Panc1 (cell line): ENCODE data around the gene GNB1. TPM values are rescaled to one million over a fixed set of nuclear protein-coding genes. Genes with fewer than 3 reads are reported as not detected.

Experiments used
- ATAC-seq: fragments of 200-7000 bp; cut with Tn5 transposase; 2 replicates; pipeline ENCODE4 v1.9.1; 2020; ENCODE audit warnings: mild to moderate bottlenecking, moderate library complexity
- BruUV-seq: library from RNA; stranded (reverse); fragments of 400-500 nt; replicated peaks from 2 replicates; lab custom pipeline; 2021; lab: Mats Ljungman, UMichigan
- CTCF ChIA-PET: fragments of 300-600 bp; sonication (Branson Sonifier 250); formaldehyde crosslinking; loops from one replicate; lab custom pipeline; 2022; ENCODE audit warnings: antibody characterized with exemption; lab: Charles Lee
- POLR2A ChIA-PET: fragments of 300-600 bp; sonication (Branson Sonifier 250); formaldehyde crosslinking; loops from one replicate; lab custom pipeline; 2022; ENCODE audit warnings: antibody characterized with exemption; lab: Charles Lee
- DNase-seq: peaks from one replicate; pipeline ENCODE4 v3.0.0-alpha.2; 2010; ENCODE audit warnings: low read depth, low spot score
- H3K27ac ChIP-seq: 2 replicates; pipeline ENCODE4 v1.5.1; 2011; ENCODE audit warnings: mild to moderate bottlenecking, low read length, inconsistent platforms
- H3K27me3 ChIP-seq: fragments of 200-500 bp; sonication (Bioruptor generic); 2 replicates; pipeline ENCODE4 v1.6.0; 2014; ENCODE audit warnings: low read length, inconsistent platforms; ENCODE audit not compliant: control insufficient read depth, insufficient read depth
- H3K36me3 ChIP-seq: fragments of 200-500 bp; sonication (Bioruptor generic); 2 replicates; pipeline ENCODE4 v1.5.1; 2014; ENCODE audit warnings: inconsistent platforms, mild to moderate bottlenecking, low read length, moderate library complexity; ENCODE audit not compliant: control insufficient read depth, insufficient read depth
- H3K4me1 ChIP-seq: 2 replicates; pipeline ENCODE4 v1.5.1; 2011; ENCODE audit warnings: inconsistent platforms, mild to moderate bottlenecking, low read length, moderate library complexity; ENCODE audit not compliant: control insufficient read depth, insufficient read depth
- H3K4me3 ChIP-seq, 2 experiments: 2 replicates each; pipeline ENCODE4 v1.5.1; 2011 to 2012; ENCODE audit warnings: low read depth in 2 of 2, low read length in 2 of 2, mild to moderate bottlenecking in 2 of 2, inconsistent platforms in 1 of 2, moderate library complexity in 1 of 2
- H3K9me3 ChIP-seq: fragments of 200-500 bp; sonication (Bioruptor generic); 2 replicates; pipeline ENCODE4 v1.5.1; 2014; ENCODE audit warnings: low read depth, mild to moderate bottlenecking, inconsistent platforms, low read length, moderate library complexity; ENCODE audit not compliant: control insufficient read depth, insufficient read depth
- POLR2AphosphoS5 ChIP-seq: IDR thresholded peaks from 2 replicates; pipeline ENCODE4 v1.6.1; 2012; ENCODE audit warnings: mild to moderate bottlenecking, low read depth, low read length, moderate library complexity
- SIN3A ChIP-seq: IDR thresholded peaks from 2 replicates; pipeline ENCODE4 v1.6.1; 2012; ENCODE audit warnings: low read depth, mild to moderate bottlenecking, low read length, moderate library complexity, borderline replicate concordance; ENCODE audit not compliant: insufficient read depth
- TCF7L2 ChIP-seq: IDR thresholded peaks from 2 replicates; pipeline ENCODE4 v1.6.1; 2011; ENCODE audit warnings: mild to moderate bottlenecking, low read depth, low read length, inconsistent platforms
- in situ Hi-C: cut with HindIII; loops from 2 replicates; pipeline ENCODE4 v1.10.0; 2016; ENCODE audit warnings: low sequenced_read_pairs, low pct_unique_long_range_greater_than_20kb
- intact Hi-C: fragments of 100-400 bp; cut with micrococcal nuclease; formaldehyde crosslinking; loops from one replicate; pipeline ENCODE4 v1.10.0; 2022; ENCODE audit not compliant: unreplicated experiment
- total RNA-seq: library from RNA; stranded (reverse); gene quantifications from one replicate; pipeline ENCODE4 v1.2.1, GENCODE V29; 2021; ENCODE audit not compliant: unreplicated experiment
- TF ChIP-seq, protein P1 (sequence below): fragments of 450-650 bp; IDR thresholded peaks from 2 replicates; pipeline ENCODE4 v1.5.1; 2017; ENCODE audit warnings: mild to moderate bottlenecking
- TF ChIP-seq, protein P2 (sequence below), 2 experiments: IDR thresholded peaks; 2 replicates each; pipeline ENCODE4 v1.6.1; 2011 to 2012; ENCODE audit warnings: low read depth in 2 of 2, control low read depth in 1 of 2, low read length in 1 of 2, mild to moderate bottlenecking in 1 of 2, moderate library complexity in 1 of 2; ENCODE audit not compliant: insufficient read depth in 1 of 2

GNB1 gene
- total RNA-seq, 1 experiment from 2014 or later, result 499 TPM

DNA sequence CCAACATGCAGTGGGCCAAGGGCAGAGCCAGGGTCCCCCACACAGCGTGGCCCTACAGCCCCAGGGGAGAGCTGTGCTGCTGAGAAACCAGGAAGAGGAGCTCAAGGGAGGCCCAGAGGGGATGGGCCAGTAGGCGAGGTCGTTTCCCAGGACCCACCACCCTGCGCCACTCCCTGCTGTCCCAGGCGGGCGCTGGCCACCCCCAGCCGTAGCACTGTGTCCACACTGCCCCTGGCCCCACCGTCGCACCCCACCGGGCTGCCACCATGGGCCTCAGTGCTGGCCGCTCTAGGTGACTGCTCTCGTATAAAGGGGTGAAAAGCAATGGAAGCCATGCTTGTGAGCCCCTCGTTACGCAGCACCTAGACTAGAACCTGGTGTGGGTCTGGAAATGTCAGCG lies 135.0 kb downstream of the GNB1 start:
- in situ Hi-C loops, result no loop called here
- ChIA-PET POLR2A (no interaction called here), CTCF (no interaction called here)
- Histone ChIP-seq H3K4me1 (no peaks in the 10 kb centered on the region), H3K36me3 (no peaks in the 10 kb centered on the region), H3K27me3 (no peaks in the 10 kb centered on the region), H3K4me3 (no peak overlapping the region), H3K27ac (no peak overlapping the region), H3K9me3 (no peaks in the 10 kb centered on the region)
- DNase-seq (no peak), ATAC-seq (no peak)
- no TSS peak for BruUV-seq
- intact Hi-C loops, result no loop called here
- TF ChIP-seq, protein P1, sequence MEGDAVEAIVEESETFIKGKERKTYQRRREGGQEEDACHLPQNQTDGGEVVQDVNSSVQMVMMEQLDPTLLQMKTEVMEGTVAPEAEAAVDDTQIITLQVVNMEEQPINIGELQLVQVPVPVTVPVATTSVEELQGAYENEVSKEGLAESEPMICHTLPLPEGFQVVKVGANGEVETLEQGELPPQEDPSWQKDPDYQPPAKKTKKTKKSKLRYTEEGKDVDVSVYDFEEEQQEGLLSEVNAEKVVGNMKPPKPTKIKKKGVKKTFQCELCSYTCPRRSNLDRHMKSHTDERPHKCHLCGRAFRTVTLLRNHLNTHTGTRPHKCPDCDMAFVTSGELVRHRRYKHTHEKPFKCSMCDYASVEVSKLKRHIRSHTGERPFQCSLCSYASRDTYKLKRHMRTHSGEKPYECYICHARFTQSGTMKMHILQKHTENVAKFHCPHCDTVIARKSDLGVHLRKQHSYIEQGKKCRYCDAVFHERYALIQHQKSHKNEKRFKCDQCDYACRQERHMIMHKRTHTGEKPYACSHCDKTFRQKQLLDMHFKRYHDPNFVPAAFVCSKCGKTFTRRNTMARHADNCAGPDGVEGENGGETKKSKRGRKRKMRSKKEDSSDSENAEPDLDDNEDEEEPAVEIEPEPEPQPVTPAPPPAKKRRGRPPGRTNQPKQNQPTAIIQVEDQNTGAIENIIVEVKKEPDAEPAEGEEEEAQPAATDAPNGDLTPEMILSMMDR, result no peak
- TF ChIP-seq POLR2AphosphoS5 (no peak), TCF7L2 (no peak), SIN3A (no peak)
- TF ChIP-seq, protein P2, sequence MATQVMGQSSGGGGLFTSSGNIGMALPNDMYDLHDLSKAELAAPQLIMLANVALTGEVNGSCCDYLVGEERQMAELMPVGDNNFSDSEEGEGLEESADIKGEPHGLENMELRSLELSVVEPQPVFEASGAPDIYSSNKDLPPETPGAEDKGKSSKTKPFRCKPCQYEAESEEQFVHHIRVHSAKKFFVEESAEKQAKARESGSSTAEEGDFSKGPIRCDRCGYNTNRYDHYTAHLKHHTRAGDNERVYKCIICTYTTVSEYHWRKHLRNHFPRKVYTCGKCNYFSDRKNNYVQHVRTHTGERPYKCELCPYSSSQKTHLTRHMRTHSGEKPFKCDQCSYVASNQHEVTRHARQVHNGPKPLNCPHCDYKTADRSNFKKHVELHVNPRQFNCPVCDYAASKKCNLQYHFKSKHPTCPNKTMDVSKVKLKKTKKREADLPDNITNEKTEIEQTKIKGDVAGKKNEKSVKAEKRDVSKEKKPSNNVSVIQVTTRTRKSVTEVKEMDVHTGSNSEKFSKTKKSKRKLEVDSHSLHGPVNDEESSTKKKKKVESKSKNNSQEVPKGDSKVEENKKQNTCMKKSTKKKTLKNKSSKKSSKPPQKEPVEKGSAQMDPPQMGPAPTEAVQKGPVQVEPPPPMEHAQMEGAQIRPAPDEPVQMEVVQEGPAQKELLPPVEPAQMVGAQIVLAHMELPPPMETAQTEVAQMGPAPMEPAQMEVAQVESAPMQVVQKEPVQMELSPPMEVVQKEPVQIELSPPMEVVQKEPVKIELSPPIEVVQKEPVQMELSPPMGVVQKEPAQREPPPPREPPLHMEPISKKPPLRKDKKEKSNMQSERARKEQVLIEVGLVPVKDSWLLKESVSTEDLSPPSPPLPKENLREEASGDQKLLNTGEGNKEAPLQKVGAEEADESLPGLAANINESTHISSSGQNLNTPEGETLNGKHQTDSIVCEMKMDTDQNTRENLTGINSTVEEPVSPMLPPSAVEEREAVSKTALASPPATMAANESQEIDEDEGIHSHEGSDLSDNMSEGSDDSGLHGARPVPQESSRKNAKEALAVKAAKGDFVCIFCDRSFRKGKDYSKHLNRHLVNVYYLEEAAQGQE (IDR thresholded peaks at IDR 0.05; ENCODE audit: insufficient read depth in 1 of 2, low read depth in 2 of 2, low read length in 1 of 2), result no peak

DNA sequence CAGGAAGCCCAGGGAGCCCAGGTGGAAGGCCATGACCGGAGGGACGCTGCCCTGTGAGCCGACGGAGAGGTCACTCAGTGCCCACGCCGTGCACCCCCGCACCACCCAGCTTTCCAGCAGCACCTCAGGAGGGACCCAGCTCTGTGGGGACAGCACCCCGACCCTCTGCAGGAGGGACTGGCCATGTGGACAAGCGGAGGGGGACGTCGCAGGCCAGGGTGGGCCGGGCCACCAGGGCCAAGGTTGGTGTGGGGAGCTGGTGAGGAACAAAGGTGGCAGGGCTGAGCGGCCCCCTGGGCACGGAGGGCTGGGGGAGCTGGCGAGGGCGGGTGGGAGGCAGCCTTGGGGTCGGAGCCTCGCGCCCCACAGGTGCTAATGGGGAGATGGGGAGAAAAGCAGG lies 135.5 kb downstream of the GNB1 start:
- in situ Hi-C loops, result no loop called here
- Histone ChIP-seq H3K9me3 (no peaks in the 10 kb centered on the region), H3K4me3 (no peak overlapping the region), H3K4me1 (no peaks in the 10 kb centered on the region), H3K27ac (no peak overlapping the region), H3K27me3 (no peaks in the 10 kb centered on the region), H3K36me3 (no peaks in the 10 kb centered on the region)
- POLR2A ChIA-PET, result no interaction called here
- no peak for DNase-seq
- TF ChIP-seq, protein P2 (IDR thresholded peaks at IDR 0.05; ENCODE audit: insufficient read depth in 1 of 2, low read depth in 2 of 2, low read length in 1 of 2), result no peak
- TF ChIP-seq, protein P1, result no peak
- TF ChIP-seq SIN3A (no peak), POLR2AphosphoS5 (no peak), TCF7L2 (no peak)
- intact Hi-C loops, result no loop called here
- no peak for ATAC-seq
- BruUV-seq, result no TSS peak
- CTCF ChIA-PET, result no interaction called here
